Adrenal gland (tissue), 5 donors: ENCODE measurements around the gene IFITM1.

ENCODE experiments used
- CTCF ChIP-seq, 6 experiments: fragments of 450-650 bp in 4 of 6; fragments of 200-600 bp in 2 of 6; sonication (generic) in 1 of 6; IDR thresholded peaks; 1 replicate in 5 of 6; 2 replicates in 1 of 6; pipeline versions ENCODE4 v1.5.1 to v1.8.0; 2016 to 2021; ENCODE audit warnings: antibody characterized with exemption in 6 of 6, mild to moderate bottlenecking in 2 of 6, moderate library complexity in 1 of 6
- POLR2A ChIP-seq, 2 donors: fragments of 450-650 bp; IDR thresholded peaks; one replicate each; pipeline ENCODE4 v1.6.1; 2017; ENCODE audit warnings: antibody characterized with exemption in 2 of 2, mild to moderate bottlenecking in 2 of 2, moderate library complexity in 1 of 2
- donor health status: DM: no; HTN: no; CAD: no.

- TF ChIP-seq CTCF (IDR thresholded peaks at IDR 0.05) (no peak), POLR2A (IDR thresholded peaks at IDR 0.05) (no peak)
Measured at GRCh38 chr11:266676-267439, 47.0 kb upstream of the IFITM1 start.
